H9 (cell line): Measurements from ENCODE around the gene OTUD3. TPM values are rescaled to one million over a fixed set of nuclear protein-coding genes. Genes with fewer than 3 reads are reported as not detected.

Experiments
- DNase-seq: peaks from one replicate; pipeline ENCODE4 v3.0.0-alpha.2; 2017
- H2AFZ ChIP-seq: one replicate; pipeline ENCODE4 v1.6.1; 2013; ENCODE audit warnings: mild to moderate bottlenecking, low read length, control low read depth, moderate library complexity
- H2AK5ac ChIP-seq: 2 replicates; pipeline ENCODE4 v1.6.1; 2013; ENCODE audit warnings: low read length, control low read depth, mixed read lengths; ENCODE audit not compliant: insufficient read length
- H2BK120ac ChIP-seq: one replicate; pipeline ENCODE4 v1.6.1; 2013; ENCODE audit warnings: low read depth, mild to moderate bottlenecking, low read length, control low read depth, inconsistent platforms; ENCODE audit not compliant: poor library complexity, severe bottlenecking
- H2BK12ac ChIP-seq: 2 replicates; pipeline ENCODE4 v1.6.1; 2013; ENCODE audit warnings: low read length, control low read depth, mixed read lengths, low read depth; ENCODE audit not compliant: insufficient read length
- H2BK15ac ChIP-seq: 2 replicates; pipeline ENCODE4 v1.6.1; 2013; ENCODE audit warnings: low read depth, low read length, control low read depth
- H2BK20ac ChIP-seq: one replicate; pipeline ENCODE4 v1.6.1; 2013; ENCODE audit warnings: low read depth, mild to moderate bottlenecking, low read length, control low read depth, inconsistent platforms; ENCODE audit not compliant: poor library complexity, severe bottlenecking
- H2BK5ac ChIP-seq: 2 replicates; pipeline ENCODE4 v1.6.1; 2013; ENCODE audit warnings: low read length, control low read depth, mixed read lengths; ENCODE audit not compliant: insufficient read length
- H3K14ac ChIP-seq: 2 replicates; pipeline ENCODE4 v1.6.1; 2013; ENCODE audit warnings: low read length, control low read depth; ENCODE audit not compliant: insufficient read depth
- H3K18ac ChIP-seq: 2 replicates; pipeline ENCODE4 v1.6.1; 2013; ENCODE audit warnings: low read depth, mild to moderate bottlenecking, mixed read lengths, low read length, control low read depth; ENCODE audit not compliant: insufficient read length
- H3K23ac ChIP-seq: 2 replicates; pipeline ENCODE4 v1.6.1; 2013; ENCODE audit warnings: low read length, control low read depth, mixed read lengths, low read depth; ENCODE audit not compliant: insufficient read length
- H3K23me2 ChIP-seq: 2 replicates; pipeline ENCODE4 v1.6.1; 2013; ENCODE audit warnings: low read depth, mild to moderate bottlenecking, mixed read lengths, low read length, control low read depth; ENCODE audit not compliant: insufficient read length, poor library complexity, severe bottlenecking
- H3K27ac ChIP-seq: 2 replicates; pipeline ENCODE4 v1.5.1; 2013; ENCODE audit warnings: low read length, control low read depth, mixed read lengths, low read depth; ENCODE audit not compliant: insufficient read length
- H3K27me3 ChIP-seq: 2 replicates; pipeline ENCODE4 v1.6.1; 2013; ENCODE audit warnings: low read length, control low read depth, inconsistent platforms; ENCODE audit not compliant: insufficient read depth
- H3K4ac ChIP-seq: 2 replicates; pipeline ENCODE4 v1.6.1; 2013; ENCODE audit warnings: low read depth, mild to moderate bottlenecking, control low read depth, inconsistent platforms, low read length, moderate library complexity
- H3K4me1 ChIP-seq: 2 replicates; pipeline ENCODE4 v1.6.1; 2013; ENCODE audit warnings: low read length, control low read depth, inconsistent platforms; ENCODE audit not compliant: insufficient read depth
- H3K4me2 ChIP-seq: 2 replicates; pipeline ENCODE4 v1.6.1; 2013; ENCODE audit warnings: low read length, control low read depth, mixed read lengths; ENCODE audit not compliant: insufficient read length, insufficient read depth
- H3K56ac ChIP-seq: 2 replicates; pipeline ENCODE4 v1.6.1; 2013; ENCODE audit warnings: low read depth, mild to moderate bottlenecking, mixed read lengths, low read length, control low read depth; ENCODE audit not compliant: insufficient read length
- H3K79me1 ChIP-seq: 2 replicates; pipeline ENCODE4 v1.6.1; 2013; ENCODE audit warnings: low read depth, mild to moderate bottlenecking, moderate library complexity, low read length, control low read depth, inconsistent platforms; ENCODE audit not compliant: insufficient read depth, poor library complexity, severe bottlenecking
- H3K79me2 ChIP-seq: 2 replicates; pipeline ENCODE4 v1.6.1; 2013; ENCODE audit warnings: low read length, control low read depth, inconsistent platforms; ENCODE audit not compliant: insufficient read depth
- H3K9ac ChIP-seq: 2 replicates; pipeline ENCODE4 v1.6.1; 2013; ENCODE audit warnings: low read length, control low read depth, mixed read lengths; ENCODE audit not compliant: insufficient read length; ENCODE audit errors: extremely low read depth
- H3K9me3 ChIP-seq: one replicate; pipeline ENCODE4 v1.6.1; 2013; ENCODE audit warnings: low read depth, low read length, inconsistent platforms; ENCODE audit not compliant: control insufficient read depth
- H3T11ph ChIP-seq: one replicate; pipeline ENCODE4 v1.6.1; 2013; ENCODE audit warnings: mild to moderate bottlenecking, low read length, control low read depth, inconsistent platforms
- H4K20me1 ChIP-seq: one replicate; pipeline ENCODE4 v1.6.1; 2013; ENCODE audit not compliant: control insufficient read depth, insufficient read length, insufficient read depth
- H4K5ac ChIP-seq: 2 replicates; pipeline ENCODE4 v1.6.1; 2013; ENCODE audit warnings: low read depth, mild to moderate bottlenecking, mixed read lengths, low read length, control low read depth; ENCODE audit not compliant: insufficient read length
- H4K8ac ChIP-seq: replicated peaks from 2 replicates; pipeline ENCODE4 v1.6.1; 2013; ENCODE audit warnings: low read length, control low read depth, mixed read lengths, low read depth; ENCODE audit not compliant: insufficient read length
- H4K91ac ChIP-seq: 2 replicates; pipeline ENCODE4 v1.6.1; 2013; ENCODE audit warnings: low read depth, mild to moderate bottlenecking, moderate library complexity, mixed read lengths, low read length, control low read depth; ENCODE audit not compliant: insufficient read length
- H3K27ac Mint-ChIP-seq, 3 experiments: 2 replicates in 2 of 3; 3 replicates in 1 of 3; pipeline ENCODE4 v1.8.0; 2020 to 2021; ENCODE audit warnings: mixed read lengths in 3 of 3, mild to moderate bottlenecking in 1 of 3, moderate library complexity in 1 of 3
- H3K27me3 Mint-ChIP-seq: 2 replicates; pipeline ENCODE4 v1.8.0; 2021; ENCODE audit warnings: low read depth, mild to moderate bottlenecking, moderate library complexity, mixed read lengths
- H3K36me3 Mint-ChIP-seq, 3 experiments: 2 replicates in 2 of 3; 3 replicates in 1 of 3; pipeline ENCODE4 v1.8.0; 2020 to 2021; ENCODE audit warnings: low read depth in 3 of 3, mixed read lengths in 3 of 3; ENCODE audit not compliant: insufficient read depth in 1 of 3
- H3K4me1 Mint-ChIP-seq, 2 experiments: 2 replicates each; pipeline ENCODE4 v1.8.0; 2020; ENCODE audit warnings: mixed read lengths in 2 of 2
- H3K4me3 Mint-ChIP-seq, 2 experiments: 2 replicates in 1 of 2; 3 replicates in 1 of 2; pipeline ENCODE4 v1.8.0; 2020 to 2021; ENCODE audit warnings: mild to moderate bottlenecking in 2 of 2, mixed read lengths in 2 of 2, moderate library complexity in 1 of 2
- H3K9me3 Mint-ChIP-seq, 2 experiments: 2 replicates in 1 of 2; 3 replicates in 1 of 2; pipeline ENCODE4 v1.8.0; 2020; ENCODE audit warnings: mild to moderate bottlenecking in 2 of 2, mixed read lengths in 2 of 2, moderate library complexity in 1 of 2
- WGBS: extraction: QIAGEN DNeasy Blood & Tissue Kit; methylation state at CpG from one replicate; pipeline ENCODE4 v1.1.7; 2013; ENCODE audit warnings: missing lambda C conversion rate, low lambda C conversion rate, mixed read lengths; ENCODE audit not compliant: insufficient read length; ENCODE audit errors: extremely low coverage; 5-methylcytosine and 5-hydroxymethylcytosine counted together
- total RNA-seq: library from RNA; stranded (reverse); gene quantifications from 2 replicates; pipeline ENCODE4 v1.2.1, GENCODE V29; 2021
- TF ChIP-seq, protein P1 (sequence below): fragments of 200-600 bp; sonication (generic); conservative IDR thresholded peaks from 3 replicates; pipeline ENCODE4 v1.8.0; 2021; ENCODE audit warnings: antibody characterized with exemption, mild to moderate bottlenecking

OTUD3 gene
- total RNA-seq, 1 experiment from 2014 or later: 12.0 TPM

GRCh38 chr1:19936061-19936750, 54.0 kb downstream of the OTUD3 start:
- peaks cover 14 to 15% (median 14%) of the 10 kb centered on the region in 3 experiments for H3K36me3 Mint-ChIP-seq
- peaks cover 23 to 31% of the 10 kb centered on the region in 2 experiments for H3K9me3 Mint-ChIP-seq
- no peak overlapping the region for H3K4me3 Mint-ChIP-seq
- Histone ChIP-seq H3K14ac (no peak overlapping the region), H2BK12ac (no peak overlapping the region), H2AK5ac (no peak overlapping the region), H3K23me2 (no peaks in the 10 kb centered on the region), H3K4me1 (no peaks in the 10 kb centered on the region), H4K8ac (no peak overlapping the region), H2BK5ac (no peak overlapping the region), H2AFZ (no peak overlapping the region), H3K23ac (no peak overlapping the region), H4K91ac (no peak overlapping the region), H2BK15ac (no peak overlapping the region), H3K79me2 (no peaks in the 10 kb centered on the region), H3K56ac (no peak overlapping the region), H2BK120ac (no peak overlapping the region), H3K18ac (no peak overlapping the region), H4K5ac (no peak overlapping the region), H3K4me2 (no peak overlapping the region), H3K9ac (no peak overlapping the region), H3K9me3 (peaks cover 15% of the 10 kb centered on the region), H3K27ac (no peak overlapping the region), H2BK20ac (no peak overlapping the region), H4K20me1 (no peaks in the 10 kb centered on the region), H3K79me1 (no peaks in the 10 kb centered on the region), H3K27me3 (no peaks in the 10 kb centered on the region), H3T11ph (no peak overlapping the region), H3K4ac (no peak overlapping the region)
- peaks cover 8% of the 10 kb centered on the region in 2 experiments for H3K4me1 Mint-ChIP-seq
- DNase-seq: no peak
- no peak overlapping the region; a peak in 1 of 7 replicates for H3K27ac Mint-ChIP-seq
- WGBS: no CpG with 5 or more reads among the region's 3 CpGs
- H3K27me3 Mint-ChIP-seq: peaks cover 4% of the 10 kb centered on the region
- TF ChIP-seq, protein P1, sequence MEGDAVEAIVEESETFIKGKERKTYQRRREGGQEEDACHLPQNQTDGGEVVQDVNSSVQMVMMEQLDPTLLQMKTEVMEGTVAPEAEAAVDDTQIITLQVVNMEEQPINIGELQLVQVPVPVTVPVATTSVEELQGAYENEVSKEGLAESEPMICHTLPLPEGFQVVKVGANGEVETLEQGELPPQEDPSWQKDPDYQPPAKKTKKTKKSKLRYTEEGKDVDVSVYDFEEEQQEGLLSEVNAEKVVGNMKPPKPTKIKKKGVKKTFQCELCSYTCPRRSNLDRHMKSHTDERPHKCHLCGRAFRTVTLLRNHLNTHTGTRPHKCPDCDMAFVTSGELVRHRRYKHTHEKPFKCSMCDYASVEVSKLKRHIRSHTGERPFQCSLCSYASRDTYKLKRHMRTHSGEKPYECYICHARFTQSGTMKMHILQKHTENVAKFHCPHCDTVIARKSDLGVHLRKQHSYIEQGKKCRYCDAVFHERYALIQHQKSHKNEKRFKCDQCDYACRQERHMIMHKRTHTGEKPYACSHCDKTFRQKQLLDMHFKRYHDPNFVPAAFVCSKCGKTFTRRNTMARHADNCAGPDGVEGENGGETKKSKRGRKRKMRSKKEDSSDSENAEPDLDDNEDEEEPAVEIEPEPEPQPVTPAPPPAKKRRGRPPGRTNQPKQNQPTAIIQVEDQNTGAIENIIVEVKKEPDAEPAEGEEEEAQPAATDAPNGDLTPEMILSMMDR: no peak
